ENCODE results near the gene TRAF2.

Gene TRAF2

DNA sequence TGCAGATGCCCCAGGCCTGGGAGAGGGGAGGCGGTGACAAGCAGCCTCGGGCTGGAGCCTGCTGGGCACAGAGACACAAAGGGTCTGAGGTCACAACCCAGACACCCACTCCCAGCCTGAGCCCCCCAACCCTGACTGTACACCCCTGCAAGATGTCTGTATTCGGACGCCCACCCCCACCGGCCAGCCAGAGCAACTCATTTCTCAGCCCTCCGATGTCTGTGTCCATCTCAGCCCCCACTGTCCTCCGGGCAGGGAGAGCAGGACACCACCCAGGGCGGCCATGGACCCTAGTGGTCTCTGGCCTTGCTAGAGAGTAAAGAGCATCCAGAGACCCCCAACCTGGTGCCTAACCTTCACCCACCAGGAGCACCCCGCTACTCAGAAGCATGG, 69.6 kb downstream of the TRAF2 start:
- Histone ChIP-seq H3K9me3 (ENCODE audit: control insufficient read depth, low read length) (no peaks in the 10 kb centered on the region), H3K4me2 (ENCODE audit: low read length) (no peak overlapping the region), H2AFZ (no peak overlapping the region), H3K9ac (no peak overlapping the region), H3K79me2 (no peaks in the 10 kb centered on the region), H3K4me1 (no peaks in the 10 kb centered on the region), H3K27me3 (ENCODE audit: control insufficient read depth, insufficient read depth, low read length) (no peaks in the 10 kb centered on the region), H3K4me3 (ENCODE audit: low read depth, low read length) (no peak overlapping the region), H3K36me3 (ENCODE audit: control insufficient read depth, insufficient read depth, low read length) (no peaks in the 10 kb centered on the region), H3K27ac (no peak overlapping the region)
- no peak for TF ChIP-seq CTCF (IDR thresholded peaks at IDR 0.05)

DNA sequence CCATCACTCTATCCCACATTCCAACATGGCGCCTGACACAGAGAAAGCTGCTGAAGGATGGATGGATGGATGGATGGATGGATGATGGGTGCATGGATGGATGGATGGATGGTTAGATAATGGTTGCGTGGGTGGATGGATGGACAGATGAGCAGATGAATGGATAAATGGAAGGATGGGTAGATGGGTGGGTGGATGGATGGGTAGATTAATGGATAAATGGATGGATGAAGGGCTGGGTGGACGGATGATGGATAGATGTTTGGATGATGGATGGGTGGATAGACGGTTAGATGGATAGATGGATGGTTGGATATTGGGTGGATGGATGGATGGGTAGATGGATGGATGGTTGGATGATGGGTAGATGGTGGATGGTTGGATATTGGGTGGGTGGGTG, 70.3 kb downstream of the TRAF2 start:
- no peak for TF ChIP-seq CTCF (IDR thresholded peaks at IDR 0.05)
- H3K4me1 ChIP-seq: no peaks in the 10 kb centered on the region
- no peaks in the 10 kb centered on the region for H3K27me3 ChIP-seq (ENCODE audit: control insufficient read depth, insufficient read depth, low read length)
- no peak overlapping the region for H3K4me3 ChIP-seq (ENCODE audit: low read depth, low read length)
- H2AFZ ChIP-seq: no peak overlapping the region
- H3K27ac ChIP-seq: no peak overlapping the region
- H3K4me2 ChIP-seq (ENCODE audit: low read length): no peak overlapping the region
- H3K9ac ChIP-seq: no peak overlapping the region
- H3K9me3 ChIP-seq (ENCODE audit: control insufficient read depth, low read length): no peaks in the 10 kb centered on the region
- H3K79me2 ChIP-seq: no peaks in the 10 kb centered on the region
- no peaks in the 10 kb centered on the region for H3K36me3 ChIP-seq (ENCODE audit: control insufficient read depth, insufficient read depth, low read length)

DNA sequence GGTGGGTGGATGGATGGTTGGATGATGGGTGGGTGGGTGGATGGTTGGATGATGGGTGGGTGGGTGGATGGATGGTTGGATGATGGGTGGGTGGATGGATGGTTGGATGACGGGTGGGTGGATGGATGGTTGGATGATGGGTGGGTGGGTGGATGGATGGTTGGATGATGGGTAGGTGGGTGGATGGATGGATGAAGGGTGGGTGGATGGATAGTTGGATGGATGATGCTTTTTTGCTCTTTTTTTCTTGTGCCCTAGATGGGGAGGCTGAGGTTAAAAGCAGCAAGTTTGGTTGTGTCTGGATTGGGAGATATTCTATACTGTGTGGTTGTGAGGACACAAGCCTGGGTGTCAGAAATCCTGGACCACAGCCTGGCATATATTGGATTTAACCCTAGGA, 71.1 kb downstream of the TRAF2 start:
- no peak overlapping the region for H3K27ac ChIP-seq
- H3K36me3 ChIP-seq (ENCODE audit: control insufficient read depth, insufficient read depth, low read length): no peaks in the 10 kb centered on the region
- no peaks in the 10 kb centered on the region for H3K79me2 ChIP-seq
- H3K9ac ChIP-seq: no peak overlapping the region
- no peaks in the 10 kb centered on the region for H3K4me1 ChIP-seq
- H3K27me3 ChIP-seq (ENCODE audit: control insufficient read depth, insufficient read depth, low read length): no peaks in the 10 kb centered on the region
- no peaks in the 10 kb centered on the region for H3K9me3 ChIP-seq (ENCODE audit: control insufficient read depth, low read length)
- H3K4me3 ChIP-seq (ENCODE audit: low read depth, low read length): no peak overlapping the region
- no peak overlapping the region for H2AFZ ChIP-seq
- TF ChIP-seq CTCF (IDR thresholded peaks at IDR 0.05): no peak
- no peak overlapping the region for H3K4me2 ChIP-seq (ENCODE audit: low read length)

DNA sequence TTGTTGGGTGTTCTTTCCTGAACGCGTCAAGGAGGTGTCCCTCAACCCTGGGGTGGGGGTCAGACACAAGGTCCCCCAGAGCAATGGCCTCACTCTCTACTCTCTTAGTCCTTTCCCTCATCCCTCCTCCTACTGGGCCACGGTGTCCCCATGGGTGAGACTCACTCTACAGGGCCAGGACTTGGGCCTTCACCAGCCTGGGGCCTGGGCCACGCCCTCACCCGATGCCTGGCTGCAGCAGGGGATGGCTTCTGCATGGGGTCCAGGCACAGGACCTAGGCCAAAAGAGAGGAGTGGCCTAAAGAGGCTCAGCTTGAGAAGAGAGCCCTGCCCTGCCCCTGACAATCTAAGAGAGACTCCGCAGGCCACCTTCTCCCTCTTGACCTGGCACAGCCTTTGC, 71.6 kb downstream of the TRAF2 start:
- H3K27me3 ChIP-seq (ENCODE audit: control insufficient read depth, insufficient read depth, low read length): no peaks in the 10 kb centered on the region
- H3K36me3 ChIP-seq (ENCODE audit: control insufficient read depth, insufficient read depth, low read length): no peaks in the 10 kb centered on the region
- H3K9me3 ChIP-seq (ENCODE audit: control insufficient read depth, low read length): no peaks in the 10 kb centered on the region
- H3K9ac ChIP-seq: no peak overlapping the region
- no peak overlapping the region for H3K4me3 ChIP-seq (ENCODE audit: low read depth, low read length)
- H3K27ac ChIP-seq: no peak overlapping the region
- no peak for TF ChIP-seq CTCF (IDR thresholded peaks at IDR 0.05)
- H3K79me2 ChIP-seq: no peaks in the 10 kb centered on the region
- no peak overlapping the region for H3K4me2 ChIP-seq (ENCODE audit: low read length)
- no peak overlapping the region for H2AFZ ChIP-seq
- no peaks in the 10 kb centered on the region for H3K4me1 ChIP-seq

DNA sequence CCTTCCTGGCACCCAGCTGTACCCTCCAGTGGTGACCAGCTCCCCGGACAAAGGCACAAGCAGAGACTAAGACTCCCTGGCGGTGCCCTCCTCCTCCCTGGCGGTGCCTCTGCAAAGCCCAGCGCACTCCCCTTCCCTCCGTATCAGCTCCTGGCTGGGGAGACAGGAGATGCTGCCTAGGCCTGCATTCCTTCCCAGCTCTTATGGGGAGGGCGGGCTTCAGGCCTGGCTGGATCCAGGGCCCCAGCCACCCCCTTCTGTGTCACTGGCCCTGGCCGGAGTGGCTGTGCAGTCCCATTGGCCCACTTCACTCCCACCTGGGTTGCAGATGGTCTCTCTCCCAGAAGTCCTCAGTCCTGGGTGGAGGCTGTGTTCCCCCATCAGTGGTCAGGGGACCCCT, 72.2 kb downstream of the TRAF2 start:
- Histone ChIP-seq H3K79me2 (no peaks in the 10 kb centered on the region), H3K27me3 (ENCODE audit: control insufficient read depth, insufficient read depth, low read length) (no peaks in the 10 kb centered on the region), H3K9ac (no peak overlapping the region), H3K4me2 (ENCODE audit: low read length) (no peak overlapping the region), H3K27ac (no peak overlapping the region), H3K4me3 (ENCODE audit: low read depth, low read length) (no peak overlapping the region), H2AFZ (no peak overlapping the region), H3K9me3 (ENCODE audit: control insufficient read depth, low read length) (no peaks in the 10 kb centered on the region), H3K36me3 (ENCODE audit: control insufficient read depth, insufficient read depth, low read length) (no peaks in the 10 kb centered on the region), H3K4me1 (no peaks in the 10 kb centered on the region)
- TF ChIP-seq CTCF (IDR thresholded peaks at IDR 0.05): no peak

All from parathyroid adenoma (tissue), 2 donors.